HG03442 (cell line): ENCODE results near the gene CD160.
"Not testable (repeated sequence)": the region's sequence is repeated elsewhere in the genome, so short reads cannot be mapped to it uniquely, and the experiment has no call there.

Experiments
- ATAC-seq: cut with Tn5 transposase; IDR thresholded peaks from one replicate; pipeline ENCODE4 v1.9.1; 2021; ENCODE audit warnings: mild to moderate bottlenecking, moderate library complexity; ENCODE audit not compliant: unreplicated experiment

The CD160 gene, protein sequence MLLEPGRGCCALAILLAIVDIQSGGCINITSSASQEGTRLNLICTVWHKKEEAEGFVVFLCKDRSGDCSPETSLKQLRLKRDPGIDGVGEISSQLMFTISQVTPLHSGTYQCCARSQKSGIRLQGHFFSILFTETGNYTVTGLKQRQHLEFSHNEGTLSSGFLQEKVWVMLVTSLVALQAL

DNA sequence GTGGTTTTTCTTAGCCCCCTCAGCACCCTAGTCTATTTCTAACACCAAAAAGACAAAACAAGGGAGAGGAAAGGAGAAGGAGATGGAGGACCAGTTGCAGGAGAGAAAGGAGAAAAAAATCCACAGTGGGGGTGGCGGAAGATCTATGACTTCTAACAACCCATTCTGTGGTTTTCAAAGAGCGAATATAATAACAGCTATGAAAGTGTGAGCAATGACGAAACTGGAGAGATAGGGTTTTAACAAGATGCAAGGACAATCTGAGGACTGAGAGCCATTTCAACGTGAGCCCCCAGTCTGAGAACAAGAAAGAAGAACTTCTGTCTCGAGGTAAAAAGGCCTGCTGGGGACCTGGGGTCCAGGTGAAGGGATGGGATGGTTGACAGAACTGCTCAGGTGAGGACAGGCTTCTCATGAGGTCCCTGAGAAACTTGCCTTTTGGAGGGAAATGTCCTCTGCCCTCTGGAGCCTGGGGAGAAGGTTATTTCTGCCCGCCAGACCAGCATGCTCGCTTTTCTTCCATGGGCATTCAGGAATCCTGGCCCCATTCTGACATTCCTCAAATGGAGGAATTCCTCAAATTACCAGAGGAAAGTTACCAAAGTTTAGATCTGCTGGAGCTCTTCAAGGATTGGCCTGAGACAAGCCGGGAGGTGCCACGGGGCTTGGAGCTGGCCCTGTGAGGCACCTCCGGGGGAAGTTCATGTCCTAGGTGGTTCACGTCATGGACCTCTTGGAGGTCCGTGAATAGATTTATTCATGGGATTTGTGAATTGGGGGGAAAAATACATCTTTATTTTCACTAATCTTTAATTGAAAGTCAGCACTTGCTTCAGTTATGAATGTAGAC, at the start of gene CD160:
Gene CD160 (plus strand): TSS at position 270 of the 850 bp plus-strand sequence. CDS start 8,829 bp downstream, outside the sequence.
- ATAC-seq = no peak

DNA sequence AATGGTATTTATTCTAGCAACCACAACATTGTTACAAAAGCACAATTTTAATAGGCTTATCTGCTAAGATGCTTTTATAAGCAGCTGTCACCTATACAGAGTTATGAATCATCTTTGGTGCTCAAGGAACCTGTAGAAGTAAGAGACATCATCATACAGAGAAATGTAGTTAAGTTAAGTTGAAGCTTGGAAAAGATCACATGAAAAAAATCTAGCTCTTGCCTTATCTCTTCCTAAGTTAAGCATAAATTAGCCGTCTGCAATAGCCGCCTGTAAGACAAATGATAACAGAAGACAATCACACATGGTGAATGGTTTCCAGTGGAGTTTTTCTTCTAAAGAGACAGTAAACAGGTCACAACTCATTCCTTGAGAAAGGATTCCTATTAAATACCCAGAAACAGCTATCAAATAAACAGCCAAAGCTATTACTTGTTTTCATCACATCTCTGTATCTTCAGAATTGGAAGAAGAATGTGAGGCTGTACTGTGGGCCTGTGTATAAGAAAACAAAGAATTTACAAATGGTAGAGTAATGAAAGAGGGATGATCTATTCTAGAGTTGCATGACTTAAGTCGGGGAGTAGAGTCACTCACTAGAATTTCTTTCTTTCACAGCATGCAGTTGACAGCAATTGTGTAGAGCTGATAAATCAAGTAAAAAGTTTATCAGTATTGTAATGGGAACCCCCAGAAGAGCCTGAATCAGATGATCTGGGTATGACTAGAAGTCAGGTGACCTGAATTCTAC, 48.1 kb upstream of the CD160 start:
- not testable (repeated sequence) for ATAC-seq

GRCh38 chr1:145673217-145673616, 46.1 kb upstream of the CD160 start:
- not testable (repeated sequence) for ATAC-seq

DNA sequence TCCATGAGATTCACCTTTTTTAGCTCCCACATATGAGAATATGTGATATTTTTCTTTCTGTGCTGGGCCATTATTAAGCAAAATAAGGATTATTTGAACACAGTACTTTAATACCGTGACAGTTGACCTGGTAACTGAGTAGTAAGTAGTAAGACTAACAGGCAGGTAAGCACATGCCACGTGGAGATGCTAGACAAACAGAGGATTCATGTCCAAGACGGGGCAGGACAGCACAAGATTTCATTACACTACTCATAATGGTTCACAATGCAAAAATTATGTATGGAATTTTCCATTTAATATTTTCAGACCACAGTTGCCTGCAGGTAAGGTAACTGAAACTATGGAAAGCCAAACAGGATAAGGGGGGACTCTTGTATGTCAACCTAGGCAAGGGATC, 34.4 kb upstream of the CD160 start:
- not testable (repeated sequence) for ATAC-seq

GRCh38 chr1:145686078-145686477, 33.2 kb upstream of the CD160 start:
- ATAC-seq = not testable (repeated sequence)

- no peak for ATAC-seq
These were observed 31.0 kb upstream of the CD160 start for GRCh38 chr1:145688328-145688727.

GRCh38 chr1:145688924-145689323, 30.4 kb upstream of the CD160 start:
- no peak for ATAC-seq

DNA sequence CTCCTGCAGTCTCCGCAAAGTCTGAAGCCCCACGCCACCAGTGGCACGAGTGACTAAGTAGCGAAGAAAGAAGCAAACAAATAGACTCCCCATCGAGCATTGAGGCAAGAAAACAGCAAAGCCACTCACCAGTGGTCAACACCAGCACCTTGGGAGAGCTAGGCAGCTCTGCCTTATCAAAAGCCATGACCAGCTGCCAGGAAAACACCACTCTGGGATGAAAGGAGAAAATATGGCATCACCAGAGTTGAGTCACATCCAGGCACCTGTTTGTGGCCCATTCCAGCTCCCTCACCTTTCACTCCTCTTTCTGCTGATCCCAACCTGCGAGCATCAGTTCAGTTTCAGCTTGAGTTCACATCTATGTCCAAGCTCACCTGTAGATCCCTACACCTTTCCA, 29.4 kb upstream of the CD160 start:
- ATAC-seq = no peak

- ATAC-seq = peak; percentile 76
These were observed 28.4 kb upstream of the CD160 start for GRCh38 chr1:145690587-145691558.

DNA sequence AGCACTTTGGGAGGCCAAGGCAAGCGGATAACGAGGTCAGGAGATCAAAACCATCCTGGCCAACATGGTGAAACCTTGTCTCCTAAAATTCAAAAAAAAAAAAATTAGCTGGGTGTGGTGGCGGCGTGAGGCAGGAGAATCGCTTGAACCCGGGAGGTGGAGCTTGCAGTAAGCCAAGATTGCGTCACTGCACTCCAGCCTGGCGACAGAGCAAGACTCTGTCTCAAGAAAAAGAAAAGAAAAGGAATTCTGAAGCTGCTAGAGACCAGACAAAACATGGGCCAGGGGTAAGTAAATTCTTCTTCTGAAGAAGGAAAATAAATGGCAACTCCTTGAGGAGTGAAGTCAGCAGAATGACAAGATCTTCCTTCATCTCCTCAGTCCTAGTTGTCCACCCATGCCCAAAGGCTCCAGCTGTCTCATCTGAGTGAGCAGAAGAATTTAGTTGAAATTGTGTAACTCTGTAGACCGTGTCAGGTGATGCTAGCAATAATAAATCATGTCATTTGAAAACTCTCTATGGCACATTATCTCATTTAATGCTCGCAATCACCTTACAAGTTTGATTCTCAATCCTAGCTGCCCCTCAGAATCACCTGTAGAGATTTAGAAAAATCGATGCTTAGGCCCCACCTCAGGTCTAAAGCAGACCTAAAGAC, 26.4 kb upstream of the CD160 start:
- no peak for ATAC-seq

DNA sequence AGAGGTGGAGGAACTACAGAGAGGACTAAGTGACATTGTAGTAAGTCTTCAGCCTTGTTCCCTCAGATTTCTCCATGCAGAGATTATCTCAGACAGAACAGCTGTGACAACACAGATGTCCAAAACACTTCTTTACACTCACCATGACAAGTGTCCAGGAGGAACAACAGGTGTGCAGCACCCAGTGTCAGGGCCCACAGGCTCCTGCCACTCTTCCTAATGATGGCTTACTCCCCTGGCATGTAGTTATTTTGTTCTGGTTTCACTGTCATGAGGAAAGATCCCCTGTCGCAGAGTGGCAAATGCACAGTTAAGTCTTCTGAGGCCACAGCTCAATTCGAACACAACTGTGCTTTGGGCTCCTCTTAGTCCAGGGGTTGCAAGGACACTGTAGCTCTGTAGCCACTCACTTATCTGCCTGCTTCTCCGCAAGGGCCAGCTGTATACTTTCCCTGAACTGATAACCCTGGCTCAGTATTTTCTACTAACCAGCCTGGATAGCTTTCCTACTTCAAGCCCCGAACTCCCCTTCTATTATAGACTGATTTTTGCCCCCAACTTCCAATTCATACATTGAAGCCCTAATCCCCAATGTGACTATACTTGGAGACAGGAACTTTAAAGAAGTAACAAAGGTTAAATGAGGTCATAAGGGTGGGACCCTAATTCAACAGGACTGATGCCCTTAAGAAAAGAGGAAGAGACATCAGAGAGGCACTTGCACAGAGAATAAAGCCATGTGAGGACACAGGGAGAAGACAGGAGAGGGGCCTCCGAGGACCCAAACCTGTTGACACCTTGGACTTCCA, 23.3 kb upstream of the CD160 start:
- ATAC-seq = no peak

DNA sequence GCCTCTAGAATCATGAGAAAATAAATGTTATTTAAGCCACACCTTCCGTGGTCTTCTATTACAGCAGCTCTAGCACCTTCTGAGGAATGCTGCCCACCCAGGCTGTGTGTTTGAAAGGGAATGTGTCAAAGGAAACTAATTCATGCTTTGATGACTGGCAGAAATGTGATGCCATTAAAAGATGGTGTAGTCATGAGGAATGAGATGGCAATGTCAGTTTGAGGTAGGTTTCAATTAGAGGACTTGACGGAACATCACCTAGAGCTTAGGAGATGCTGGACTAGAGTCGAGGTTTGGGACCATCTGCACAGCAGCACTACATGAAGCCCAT, 22.7 kb upstream of the CD160 start:
- ATAC-seq = no peak

- no peak for ATAC-seq
These were observed 17.9 kb upstream of the CD160 start for GRCh38 chr1:145701306-145701862.

GRCh38 chr1:145702052-145702451, 17.2 kb upstream of the CD160 start:
- ATAC-seq = no peak

DNA sequence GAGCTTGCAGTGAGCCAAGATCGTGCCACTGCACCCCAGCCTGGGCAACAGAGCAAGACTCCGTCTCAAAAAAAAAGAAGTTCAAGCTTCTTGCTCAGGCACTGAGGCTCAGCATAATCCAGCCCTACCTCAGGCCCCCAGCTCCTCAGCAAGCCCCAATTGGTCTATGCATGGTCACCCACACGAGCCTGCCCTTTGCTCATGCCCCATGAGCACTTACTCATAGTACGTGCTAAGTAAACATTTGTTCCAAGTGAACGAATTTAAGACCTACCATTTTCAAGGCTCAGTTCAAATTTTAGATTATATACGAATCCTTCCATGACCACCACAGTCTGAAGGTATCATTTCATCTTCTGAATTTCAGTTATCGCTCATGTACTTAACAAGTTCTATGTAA, 16.5 kb upstream of the CD160 start:
- no peak for ATAC-seq

DNA sequence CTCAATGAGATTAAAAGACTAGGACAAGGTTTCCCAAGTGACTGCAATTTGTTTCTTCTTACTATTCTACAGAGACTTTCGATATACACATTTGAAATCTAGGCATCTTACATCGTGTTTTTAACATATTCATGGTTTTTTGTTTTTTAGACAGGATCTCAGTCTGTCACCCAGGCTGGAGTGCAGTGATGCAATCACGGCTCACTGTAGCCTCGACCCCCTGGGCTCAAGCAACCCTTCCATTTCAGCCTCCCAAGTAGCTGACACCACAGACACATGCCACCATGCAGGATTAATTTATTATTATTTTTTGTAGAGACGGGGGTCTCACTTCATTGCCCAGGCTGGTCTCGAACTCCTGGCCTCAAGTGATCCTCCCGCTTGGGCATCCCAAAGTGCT, 13.7 kb upstream of the CD160 start:
- no peak for ATAC-seq

DNA sequence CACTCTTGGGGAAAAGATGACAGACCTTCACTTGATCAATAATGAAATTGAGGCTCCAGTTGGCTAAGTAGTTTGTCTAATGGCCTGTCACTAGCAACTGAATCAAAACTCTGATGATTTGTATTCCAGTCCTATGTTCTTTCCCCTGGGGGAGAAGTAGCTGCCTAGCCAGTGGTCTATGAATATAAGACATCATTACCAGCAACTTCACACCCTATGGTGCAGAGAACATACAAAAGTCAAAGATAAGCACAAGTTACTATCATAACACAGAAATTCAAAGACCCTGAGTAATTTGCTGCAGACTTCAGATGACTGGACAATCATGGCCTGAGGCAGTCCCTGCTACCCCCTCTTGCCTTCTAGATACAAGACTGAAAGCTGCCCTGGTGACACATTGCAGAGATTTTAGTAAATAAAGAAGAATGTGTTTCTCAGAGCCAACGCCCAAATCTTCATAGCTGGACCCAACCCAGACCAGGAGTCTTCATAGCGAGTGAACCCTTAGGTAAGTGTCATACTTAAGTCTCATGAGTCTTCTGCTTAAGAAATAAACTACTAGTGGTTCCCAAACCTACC, 13.1 kb upstream of the CD160 start:
- no peak for ATAC-seq

DNA sequence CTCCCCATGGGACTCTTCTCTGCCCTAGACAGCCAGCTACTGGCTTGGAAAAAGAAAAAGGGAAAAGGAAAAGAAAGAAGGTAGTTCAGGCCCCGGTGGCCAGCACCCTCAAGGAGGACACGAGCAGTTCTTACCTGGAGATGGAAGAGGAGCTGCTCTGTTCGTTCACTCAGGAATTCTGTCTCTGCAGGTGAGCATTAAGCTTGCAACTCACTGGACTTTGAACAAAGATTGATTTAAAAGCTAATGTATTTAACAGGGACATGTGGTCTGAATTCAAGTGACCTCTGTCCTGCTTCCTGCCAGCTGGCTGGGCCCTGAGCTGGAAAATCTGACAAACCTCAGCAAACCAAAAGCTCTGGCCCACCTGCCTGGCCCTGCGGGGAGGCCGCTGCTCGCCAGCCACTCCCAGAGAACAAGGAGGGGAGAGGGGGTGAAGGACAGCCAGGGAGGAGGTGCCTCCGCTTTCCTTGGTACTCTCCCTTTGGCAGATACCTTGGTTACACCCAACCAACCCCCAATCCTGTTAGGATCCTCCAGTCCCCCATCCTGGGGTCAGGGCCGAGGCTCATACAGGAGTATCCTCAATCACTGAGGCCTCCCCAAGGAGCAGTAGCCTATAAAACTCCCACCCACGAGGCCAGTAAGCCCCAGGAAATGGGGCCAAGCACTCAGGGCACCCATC, 12.0 kb upstream of the CD160 start, which contains the start of gene PDZK1:
Gene PDZK1 (minus strand): TSS at position 186 of the 685 bp plus-strand sequence. CDS start 19,347 bp downstream, outside the sequence.
- ATAC-seq = no peak
